OCI-LY3 (cell line): ENCODE results near the gene MAGEA2B.
"Not testable (repeated sequence)": the region's sequence is repeated elsewhere in the genome, so short reads cannot be mapped to it uniquely, and the experiment has no call there.

ENCODE experiments used
- H2AFZ ChIP-seq: fragments of 200-600, 300-600 bp; shearing (Covaris generic); 2 replicates; pipeline ENCODE4 v1.6.0; 2014; ENCODE audit warnings: antibody characterized with exemption, low read depth, low read length
- H3K27ac ChIP-seq: fragments of 200-600, 300-600 bp; sonication (generic); 2 replicates; pipeline ENCODE4 v1.5.1; 2014; ENCODE audit warnings: mild to moderate bottlenecking, low read length, moderate library complexity, mixed read lengths
- H3K27me3 ChIP-seq: fragments of 200-600, 300-600 bp; sonication (generic); 2 replicates; pipeline ENCODE4 v1.6.1; 2014; ENCODE audit warnings: low read depth, low read length, mixed read lengths
- H3K36me3 ChIP-seq: fragments of 200-600, 300-600 bp; sonication (generic); replicated peaks from 2 replicates; pipeline ENCODE3; 2014; ENCODE audit warnings: low read depth, low read length, mixed read lengths
- H3K4me1 ChIP-seq: fragments of 300-600, 200-600 bp; sonication (generic); 2 replicates; pipeline ENCODE4 v1.6.1; 2014; ENCODE audit warnings: low read length, mixed read lengths
- H3K4me2 ChIP-seq: fragments of 200-600, 300-600 bp; sonication (generic); 2 replicates; pipeline ENCODE4 v1.6.1; 2014; ENCODE audit warnings: low read length, mixed read lengths
- H3K4me3 ChIP-seq: fragments of 300-600, 200-600 bp; sonication (generic); 2 replicates; pipeline ENCODE4 v1.5.1; 2014; ENCODE audit warnings: antibody characterized with exemption, mild to moderate bottlenecking, low read length, moderate library complexity
- H3K79me2 ChIP-seq: fragments of 300-600, 200-600 bp; shearing (Covaris generic); 2 replicates; pipeline ENCODE4 v1.6.1; 2014; ENCODE audit warnings: mild to moderate bottlenecking, low read length, mixed read lengths
- H3K9ac ChIP-seq: fragments of 300-600, 200-600 bp; shearing (Covaris generic); 2 replicates; pipeline ENCODE4 v1.6.0; 2014; ENCODE audit warnings: mild to moderate bottlenecking, low read length, moderate library complexity
- H3K9me3 ChIP-seq: fragments of 200-600, 300-600 bp; shearing (Covaris generic); 2 replicates; pipeline ENCODE4 v1.6.1; 2014; ENCODE audit warnings: low read length, mixed read lengths; ENCODE audit not compliant: insufficient read depth
- H4K20me1 ChIP-seq: fragments of 200-600, 300-600 bp; sonication (generic); 2 replicates; pipeline ENCODE4 v1.6.1; 2016; ENCODE audit warnings: low read length, mixed read lengths; ENCODE audit not compliant: insufficient read depth
- CTCF ChIP-seq: fragments of 200-600, 300-600 bp; sonication (generic); IDR thresholded peaks from 2 replicates; pipeline ENCODE4 v1.5.1; 2014; ENCODE audit warnings: antibody characterized with exemption, low read length, low read depth
- EZH2phosphoT487 ChIP-seq: fragments of 200-600 bp; shearing (Covaris generic); IDR thresholded peaks from 2 replicates; pipeline ENCODE4 v1.6.1; 2018; ENCODE audit warnings: antibody characterized with exemption, mixed run types, low read depth

The MAGEA2B gene

GRCh38 chrX:152735860-152736511 is 21.6 kb downstream of the MAGEA2B start:
- H3K9ac ChIP-seq: no peak overlapping the region
- no peaks in the 10 kb centered on the region for H3K27me3 ChIP-seq
- H4K20me1 ChIP-seq: no peaks in the 10 kb centered on the region
- no peak overlapping the region for H2AFZ ChIP-seq
- no peaks in the 10 kb centered on the region for H3K79me2 ChIP-seq
- no peaks in the 10 kb centered on the region for H3K4me1 ChIP-seq
- TF ChIP-seq CTCF: no peak
- no peak for TF ChIP-seq EZH2phosphoT487
- no peaks in the 10 kb centered on the region for H3K36me3 ChIP-seq
- no peak overlapping the region for H3K4me2 ChIP-seq
- no peak overlapping the region for H3K4me3 ChIP-seq
- no peak overlapping the region for H3K27ac ChIP-seq
- H3K9me3 ChIP-seq: no peaks in the 10 kb centered on the region

GRCh38 chrX:152736528-152736927 is 22.1 kb downstream of the MAGEA2B start:
- not testable (repeated sequence) for H3K9ac ChIP-seq, H3K9me3 ChIP-seq, H3K79me2 ChIP-seq, H3K4me3 ChIP-seq, H3K27me3 ChIP-seq, H2AFZ ChIP-seq, H3K27ac ChIP-seq, H4K20me1 ChIP-seq, H3K36me3 ChIP-seq, H3K4me1 ChIP-seq, H3K4me2 ChIP-seq

- H2AFZ ChIP-seq: no peak overlapping the region
- no peak overlapping the region for H3K4me2 ChIP-seq
- no peak overlapping the region for H3K4me3 ChIP-seq
- H3K4me1 ChIP-seq: no peaks in the 10 kb centered on the region
- H3K9me3 ChIP-seq: no peaks in the 10 kb centered on the region
- no peak overlapping the region for H3K9ac ChIP-seq
- H4K20me1 ChIP-seq: no peaks in the 10 kb centered on the region
- H3K27me3 ChIP-seq: no peaks in the 10 kb centered on the region
- no peak for TF ChIP-seq CTCF
- TF ChIP-seq EZH2phosphoT487: no peak
- H3K36me3 ChIP-seq: no peaks in the 10 kb centered on the region
- H3K27ac ChIP-seq: no peak overlapping the region
- H3K79me2 ChIP-seq: no peaks in the 10 kb centered on the region
Measured at GRCh38 chrX:152738560-152738959, 24.1 kb downstream of the MAGEA2B start.

- not testable (repeated sequence) for H3K79me2 ChIP-seq, H4K20me1 ChIP-seq, H3K9ac ChIP-seq, H3K27me3 ChIP-seq, H3K36me3 ChIP-seq, H3K27ac ChIP-seq, H2AFZ ChIP-seq, H3K4me3 ChIP-seq, H3K9me3 ChIP-seq, H3K4me1 ChIP-seq, H3K4me2 ChIP-seq
Measured at GRCh38 chrX:152753686-152754650, 39.5 kb downstream of the MAGEA2B start, which contains the start of gene MAGEA2. MAGEA2 (minus strand) TSS chrX:152753842; CDS start chrX:152751363, 2,479 bp downstream.

- H3K36me3 ChIP-seq, H3K4me2 ChIP-seq, H3K27me3 ChIP-seq, H3K9me3 ChIP-seq, H3K79me2 ChIP-seq, H3K4me3 ChIP-seq, H2AFZ ChIP-seq, H4K20me1 ChIP-seq, H3K27ac ChIP-seq, H3K4me1 ChIP-seq, H3K9ac ChIP-seq: not testable (repeated sequence)
Measured at GRCh38 chrX:152754871-152755270, 40.4 kb downstream of the MAGEA2B start.

- H3K9me3 ChIP-seq, H3K27ac ChIP-seq, H3K4me1 ChIP-seq, H3K27me3 ChIP-seq, H3K79me2 ChIP-seq, H3K9ac ChIP-seq, H3K4me3 ChIP-seq, H3K4me2 ChIP-seq, H3K36me3 ChIP-seq, H4K20me1 ChIP-seq, H2AFZ ChIP-seq: not testable (repeated sequence)
Measured at GRCh38 chrX:152758918-152759317, 44.5 kb downstream of the MAGEA2B start, which contains the start of gene CSAG3. CSAG3 (plus strand) TSS chrX:152759218.

GRCh38 chrX:152759544-152759943 is 45.1 kb downstream of the MAGEA2B start:
- H3K27me3 ChIP-seq, H3K27ac ChIP-seq, H3K9ac ChIP-seq, H3K9me3 ChIP-seq, H3K4me3 ChIP-seq, H2AFZ ChIP-seq, H3K36me3 ChIP-seq, H4K20me1 ChIP-seq, H3K4me2 ChIP-seq, H3K4me1 ChIP-seq, H3K79me2 ChIP-seq: not testable (repeated sequence)
